ENCODE data around the gene TMX1.

GRCh38 chr14:51205486-51205885 is 34.6 kb upstream of the TMX1 start:
- TF ChIP-seq EZH2 (IDR thresholded peaks at IDR 0.05; ENCODE audit: low read length, missing control alignments) (no peak), CTCF (conservative IDR thresholded peaks at IDR 0.05 in 1 of 2, IDR thresholded peaks at IDR 0.05 in 1 of 2; ENCODE audit: low read depth in 1 of 2, low read length in 2 of 2) (no peak)
